AG04450 (cell line): ENCODE measurements around the gene PDZD4. TPM values are rescaled to one million over a fixed set of nuclear protein-coding genes. Genes with fewer than 3 reads are reported as not detected.

Source experiments
- CTCF ChIA-PET: fragments of 300-600, 350-600 bp; formaldehyde crosslinking; extraction: SDS; loops from one replicate; lab custom pipeline; 2022; ENCODE audit warnings: antibody characterized with exemption, inconsistent platforms; lab: Charles Lee
- POLR2A ChIA-PET: fragments of 350-600 bp; formaldehyde crosslinking; extraction: SDS; loops from one replicate; lab custom pipeline; 2021; ENCODE audit warnings: antibody characterized with exemption, inconsistent platforms; lab: Yijun Ruan, JAX
- DNase-seq: peaks from one replicate; pipeline ENCODE4 v3.0.0-alpha.2; 2011; ENCODE audit warnings: low read depth, low spot score
- H3K27ac ChIP-seq: one replicate; pipeline ENCODE4 v1.5.1; 2012; ENCODE audit warnings: low read depth, low read length, control low read depth
- H3K27me3 ChIP-seq: one replicate; pipeline ENCODE4 v1.6.0; 2012; ENCODE audit warnings: low read length; ENCODE audit not compliant: control insufficient read depth, insufficient read depth
- H3K4me3 ChIP-seq: 2 replicates; pipeline ENCODE4 v1.5.1; 2011; ENCODE audit warnings: mild to moderate bottlenecking, low read depth, low read length, control low read depth
- H3K9me3 ChIP-seq: 2 replicates; pipeline ENCODE4 v1.5.1; 2012; ENCODE audit warnings: low read length; ENCODE audit not compliant: control insufficient read depth, insufficient read depth
- CTCF ChIP-seq: IDR thresholded peaks from 2 replicates; pipeline ENCODE4 v1.5.1; 2011; ENCODE audit warnings: low read depth, low read length, control low read depth, inconsistent platforms
- polyA plus RNA-seq: library from polyadenylated mRNA; depleted of rRNA; stranded (reverse); fragments of >200 nt; gene quantifications from 2 replicates; pipeline ENCODE4 v1.2.3, GENCODE V29; 2011

Gene PDZD4
- polyA plus RNA-seq, 1 experiment, result 0.04 TPM

GRCh38 chrX:153771415-153772315 is 58.7 kb downstream of the PDZD4 start:
- ChIA-PET POLR2A (no interaction called here), CTCF (no interaction called here)
- no peaks in the 10 kb centered on the region for H3K27me3 ChIP-seq
- TF ChIP-seq CTCF, result no peak
- no peaks in the 10 kb centered on the region for H3K9me3 ChIP-seq
- H3K27ac ChIP-seq, result no peak overlapping the region
- no peak for DNase-seq
- no peak overlapping the region for H3K4me3 ChIP-seq

- no peak for TF ChIP-seq CTCF
- H3K4me3 ChIP-seq, result no peak overlapping the region
- H3K27me3 ChIP-seq, result no peaks in the 10 kb centered on the region
- H3K27ac ChIP-seq, result no peak overlapping the region
- no peak for DNase-seq
- POLR2A ChIA-PET, result no interaction called here
- H3K9me3 ChIP-seq, result no peaks in the 10 kb centered on the region
- CTCF ChIA-PET, result no interaction called here
Observed at GRCh38 chrX:153770601-153771414, 59.5 kb downstream of the PDZD4 start.

- no peaks in the 10 kb centered on the region for H3K27me3 ChIP-seq
- no peak for TF ChIP-seq CTCF
- no peak overlapping the region for H3K27ac ChIP-seq
- no peak overlapping the region for H3K4me3 ChIP-seq
- no peaks in the 10 kb centered on the region for H3K9me3 ChIP-seq
- ChIA-PET CTCF (no interaction called here), POLR2A (no interaction called here)
- no peak for DNase-seq
Observed at GRCh38 chrX:153769865-153770600, 60.3 kb downstream of the PDZD4 start.

- Histone ChIP-seq H3K27ac (no peak overlapping the region), H3K9me3 (no peaks in the 10 kb centered on the region), H3K27me3 (no peaks in the 10 kb centered on the region), H3K4me3 (no peak overlapping the region)
- ChIA-PET POLR2A (no interaction called here), CTCF (no interaction called here)
- DNase-seq, result no peak
- TF ChIP-seq CTCF, result no peak
Observed at GRCh38 chrX:153769158-153769864, 61.0 kb downstream of the PDZD4 start.
